Measurements from ENCODE around the gene CCDC144A.
"Not testable (repeated sequence)": the region's sequence is repeated elsewhere in the genome, so short reads cannot be mapped to it uniquely, and the experiment has no call there.

The CCDC144A gene

DNA sequence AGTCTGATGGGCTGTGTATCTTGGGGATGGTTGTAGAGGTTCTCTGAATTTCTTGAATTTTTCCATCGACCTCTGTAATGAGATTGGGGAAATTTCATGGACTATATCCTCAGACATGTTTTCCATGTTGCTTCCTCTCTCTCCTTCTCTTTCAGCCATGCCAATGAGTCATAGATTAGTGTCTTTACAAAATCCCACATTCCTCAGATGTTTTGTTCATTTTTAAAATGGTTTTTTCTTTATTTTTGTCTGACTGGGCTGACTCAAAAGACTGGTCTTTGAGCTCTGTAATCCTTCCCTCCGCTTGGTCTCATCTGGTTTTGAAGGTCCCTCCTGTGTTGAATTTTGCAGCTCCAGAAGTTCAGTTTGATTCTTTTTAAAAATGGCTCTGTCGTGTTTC is 60.5 kb downstream of the CCDC144A start:
- FAIRE-seq: not testable (repeated sequence)

DNA sequence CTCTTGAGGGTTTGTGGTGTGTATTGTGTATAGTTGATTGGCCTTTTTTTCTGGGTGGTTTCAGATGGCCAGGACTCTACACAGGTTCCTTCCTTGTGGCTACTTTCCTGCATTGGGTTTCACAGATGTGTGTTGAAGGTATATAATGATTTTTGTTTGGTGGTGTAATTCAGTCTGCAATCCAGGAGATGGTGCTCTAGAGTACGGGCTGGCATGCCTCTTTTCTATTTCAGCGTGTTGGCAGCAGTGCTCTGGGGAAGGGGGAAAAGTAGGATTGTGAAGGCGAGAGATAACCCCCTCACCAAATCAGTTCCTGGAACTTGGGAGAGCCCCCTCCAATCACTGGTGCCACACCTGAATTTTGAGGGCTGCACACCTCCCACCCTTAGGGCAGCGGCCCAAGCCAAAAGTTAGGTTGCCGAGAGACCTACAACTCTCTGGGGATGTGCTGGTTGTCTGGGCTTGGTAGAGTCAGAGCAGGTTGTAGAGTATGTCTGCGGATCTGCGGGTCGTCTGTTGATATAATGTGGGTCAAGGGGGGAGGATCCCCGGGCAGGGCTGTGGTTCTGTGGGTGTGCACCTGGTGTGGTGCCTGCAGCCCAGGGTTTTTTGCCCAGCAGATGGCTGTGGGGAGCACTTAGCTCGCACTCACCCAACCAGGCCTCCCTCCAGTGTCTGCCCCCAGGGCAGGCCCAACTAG is 61.3 kb downstream of the CCDC144A start:
- DNase-seq (ENCODE audit: insufficient read length, low spot score): peak; percentile 5
- not testable (repeated sequence) for FAIRE-seq

More for the DNA sequence above, 60.5 kb downstream of the CCDC144A start:
- not testable (repeated sequence) for DNase-seq (ENCODE audit: insufficient read length, low spot score)

DNA sequence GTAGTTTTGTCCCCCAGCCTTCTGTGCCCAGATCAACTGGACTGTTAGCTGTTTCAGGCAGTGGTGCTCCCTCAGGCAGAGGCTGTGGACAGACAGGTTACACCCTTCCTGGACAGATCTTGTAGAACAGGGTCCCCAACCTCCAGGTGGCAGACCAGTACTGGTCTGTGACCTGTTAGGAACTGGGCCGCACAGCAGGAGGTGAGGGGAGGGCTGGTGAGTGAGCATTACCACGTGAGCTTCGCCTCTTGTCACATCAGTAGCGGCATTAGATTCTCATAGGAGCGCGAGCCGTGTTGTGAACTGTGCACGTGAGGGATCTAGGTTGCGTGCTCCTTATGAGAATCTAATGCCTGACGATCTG is 61.9 kb downstream of the CCDC144A start:
- FAIRE-seq; DNase-seq (ENCODE audit: insufficient read length, low spot score): not testable (repeated sequence)

DNA sequence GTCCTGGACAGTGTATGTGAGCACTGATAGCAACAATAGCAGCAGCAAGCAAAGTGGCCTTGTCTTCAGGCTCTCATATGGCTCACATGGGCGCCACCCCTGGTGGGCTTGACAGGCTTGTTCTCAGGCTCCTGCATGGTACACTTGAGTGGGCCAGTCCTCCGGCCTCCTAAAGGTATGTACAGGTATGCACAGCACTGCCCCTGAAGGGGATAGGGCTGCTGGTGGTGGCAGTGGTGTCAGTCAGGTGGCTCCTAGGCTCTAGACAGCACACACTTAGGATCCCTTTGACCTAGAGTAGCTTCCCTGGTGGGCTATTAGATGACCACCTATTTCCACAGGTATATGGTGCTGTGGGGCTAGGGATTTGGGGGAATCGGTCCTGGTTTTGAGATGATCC is 67.5 kb downstream of the CCDC144A start:
- not testable (repeated sequence) for FAIRE-seq; DNase-seq (ENCODE audit: insufficient read length, low spot score)

DNA sequence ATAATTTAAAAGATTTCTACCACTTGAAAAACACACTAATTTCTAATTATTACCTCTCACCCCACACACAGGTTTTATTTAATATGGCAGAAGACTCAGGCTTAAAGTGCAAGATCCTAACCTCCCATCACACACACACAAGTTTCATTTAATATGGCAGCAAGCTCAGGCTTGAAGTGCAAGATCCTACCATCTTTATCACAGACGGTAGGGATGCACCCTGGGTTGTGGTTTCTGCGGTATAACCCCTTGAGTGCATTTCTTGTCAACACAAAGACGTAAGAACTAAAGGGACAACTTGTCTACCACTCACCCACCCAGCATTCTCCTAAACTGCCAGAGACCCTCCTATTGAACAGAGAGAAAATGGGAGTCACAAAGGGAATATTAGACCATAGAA is 68.1 kb downstream of the CCDC144A start:
- not testable (repeated sequence) for FAIRE-seq; DNase-seq (ENCODE audit: insufficient read length, low spot score)

DNA sequence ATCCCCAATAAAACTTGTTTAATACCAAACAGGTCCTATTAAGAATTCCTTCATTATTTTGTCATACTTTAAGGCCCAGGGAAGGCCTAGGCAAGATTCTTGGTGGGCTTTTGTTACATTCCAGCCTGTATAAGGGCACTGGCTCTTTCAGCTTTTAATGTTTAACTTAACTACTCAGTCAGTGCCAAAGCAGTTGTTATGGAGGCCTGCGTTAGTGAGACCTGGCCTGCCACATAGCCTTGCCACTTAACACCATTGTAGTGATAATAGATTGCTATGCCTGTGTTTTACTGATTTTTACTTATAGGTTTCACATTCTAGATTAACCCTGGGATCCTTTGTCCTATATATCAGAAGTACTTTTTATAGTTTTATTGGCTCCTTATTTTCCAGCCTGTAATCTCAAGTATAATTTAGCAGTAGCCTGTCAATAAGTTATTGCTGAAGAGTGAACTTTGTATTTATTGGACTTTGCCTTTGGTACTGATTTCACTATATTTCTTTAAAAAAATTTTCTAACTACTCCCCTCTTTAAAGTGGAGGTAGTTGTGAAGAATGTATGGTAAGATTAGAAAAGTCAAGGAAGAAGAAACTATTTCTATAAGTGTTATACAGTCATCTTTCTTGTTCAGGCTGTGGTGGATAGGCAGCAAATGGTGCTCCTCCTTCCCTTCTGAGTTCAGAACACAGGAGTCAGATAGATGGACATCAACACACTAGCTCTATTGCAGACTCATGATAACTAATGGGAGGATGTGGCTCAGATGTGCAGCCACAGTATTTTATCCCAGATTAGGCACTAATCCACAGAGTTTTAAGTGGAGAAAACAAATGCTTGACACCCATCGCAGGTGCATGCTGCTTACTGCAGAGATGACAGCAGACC is 78.5 kb downstream of the CCDC144A start:
- not testable (repeated sequence) for DNase-seq (ENCODE audit: insufficient read length, low spot score); FAIRE-seq

DNA sequence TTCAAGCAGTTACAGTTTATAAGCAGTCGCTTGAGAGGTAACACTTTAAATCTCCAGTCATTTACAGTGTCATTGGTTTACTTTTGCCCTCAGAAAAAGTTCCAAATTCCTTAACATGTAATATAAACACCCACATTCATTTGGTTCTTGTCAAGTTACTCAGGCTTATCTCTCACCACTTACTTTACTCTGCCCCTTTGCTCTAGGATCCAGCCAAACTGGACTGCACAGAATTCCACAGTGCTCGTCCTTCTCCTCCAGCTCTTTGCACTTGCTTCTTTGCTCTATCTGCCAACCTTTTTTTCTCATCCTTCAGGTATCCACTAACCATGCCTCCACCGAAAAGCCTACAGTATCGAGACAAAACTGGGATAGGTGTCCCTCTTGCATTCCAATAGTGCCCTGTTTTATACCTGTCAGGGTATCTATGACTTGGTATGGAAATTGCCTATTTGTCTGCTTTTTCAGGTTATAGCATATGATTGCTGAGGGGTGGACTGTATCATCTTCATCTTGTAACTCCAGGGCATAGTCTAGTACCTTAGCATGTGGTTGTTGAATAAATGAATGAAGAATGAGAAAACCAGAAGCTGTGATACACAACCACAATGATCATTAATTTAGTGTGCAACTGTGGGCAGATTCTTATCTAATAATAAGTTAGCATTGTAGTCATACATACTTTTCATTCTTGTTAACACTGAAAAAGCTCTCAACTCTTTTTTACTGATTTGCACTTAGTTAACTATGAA is 82.5 kb downstream of the CCDC144A start:
- not testable (repeated sequence) for FAIRE-seq; DNase-seq (ENCODE audit: insufficient read length, low spot score)

DNA sequence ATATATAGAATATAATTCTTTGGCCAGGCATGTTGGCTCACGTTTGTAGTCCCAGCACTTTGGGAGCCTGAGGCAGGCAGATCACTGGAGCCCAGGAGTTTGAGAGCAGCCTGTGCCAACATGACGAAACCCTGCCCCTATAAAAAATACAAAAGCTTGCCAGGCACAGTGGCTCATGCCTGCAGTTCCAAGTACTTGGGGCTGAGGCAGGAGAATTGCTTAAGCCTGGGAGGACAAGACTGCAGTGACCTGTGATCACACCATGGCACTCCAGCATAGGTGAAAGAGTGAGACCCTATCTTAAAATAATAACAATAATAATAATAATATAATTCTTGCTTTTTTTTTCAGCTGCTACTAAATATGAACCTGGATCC is 83.1 kb downstream of the CCDC144A start:
- not testable (repeated sequence) for FAIRE-seq; DNase-seq (ENCODE audit: insufficient read length, low spot score)

DNA sequence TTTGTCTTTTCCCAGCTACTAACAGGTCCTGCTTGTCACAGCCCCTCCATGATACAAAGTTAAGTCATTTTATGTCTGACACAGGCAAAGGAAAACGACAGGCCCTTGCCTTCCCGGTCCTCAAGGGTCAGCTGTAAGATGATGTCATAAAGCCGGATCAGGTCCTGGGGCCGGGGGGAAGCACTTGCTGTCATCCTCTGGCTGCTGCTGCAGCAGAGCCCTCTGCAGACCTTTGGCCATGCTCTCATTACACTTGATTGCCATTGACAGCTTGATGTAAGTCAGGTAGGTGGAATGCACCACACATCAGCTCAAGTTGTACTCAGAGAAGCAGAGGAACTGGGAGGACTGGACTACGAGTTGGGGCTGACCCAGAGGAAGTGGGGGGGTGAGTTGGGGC is 97.8 kb downstream of the CCDC144A start:
- DNase-seq (ENCODE audit: insufficient read length, low spot score); FAIRE-seq: not testable (repeated sequence)

DNA sequence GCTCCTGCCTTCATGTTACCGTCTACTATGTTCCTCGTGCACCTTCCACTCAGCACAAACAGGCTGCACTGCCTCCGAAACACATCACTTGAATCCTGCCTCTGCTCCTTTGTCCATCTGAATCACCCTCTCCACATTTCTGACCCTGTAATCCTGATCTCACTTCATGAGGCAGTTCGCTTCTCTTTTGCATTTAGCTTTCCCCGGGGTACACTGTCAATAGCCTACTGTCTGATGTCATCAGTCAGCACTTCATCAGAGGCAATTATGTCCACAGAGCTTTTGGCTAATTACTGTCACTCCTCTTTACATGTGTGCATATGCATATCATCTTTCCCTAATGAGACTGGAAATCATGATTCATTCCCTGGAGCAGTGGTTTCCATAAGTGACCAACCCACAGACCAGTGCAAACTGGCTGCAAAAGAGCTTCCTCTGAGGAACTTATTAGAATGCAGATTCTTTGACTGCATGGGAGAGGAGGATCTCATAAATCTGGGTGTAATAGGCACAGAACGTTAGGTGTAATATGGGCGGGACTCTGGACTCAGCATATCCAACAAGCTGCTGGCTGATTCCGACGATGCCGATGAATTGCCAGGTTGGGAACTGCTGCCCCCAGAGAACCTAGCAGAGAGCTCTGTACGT is 99.0 kb downstream of the CCDC144A start:
- FAIRE-seq; DNase-seq (ENCODE audit: insufficient read length, low spot score): not testable (repeated sequence)

DNA sequence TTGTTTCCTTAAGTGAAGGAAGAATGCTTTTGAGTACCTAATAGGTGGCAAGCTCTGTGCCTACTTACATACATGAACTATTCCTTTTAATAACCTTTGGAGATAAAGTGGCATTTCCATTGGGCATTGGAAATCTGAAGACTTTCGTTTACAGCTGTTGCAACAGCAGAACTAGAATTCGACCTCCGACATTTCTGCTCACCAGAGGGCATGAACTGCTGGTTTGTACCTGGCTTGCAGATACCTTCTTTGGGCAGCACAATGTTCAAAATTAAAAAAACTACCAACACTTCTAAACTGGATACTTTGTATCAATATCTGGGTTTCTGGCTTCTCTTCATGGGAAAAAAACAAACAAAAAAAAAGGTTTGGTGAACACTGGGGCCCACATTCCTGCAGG is 99.6 kb downstream of the CCDC144A start:
- not testable (repeated sequence) for FAIRE-seq; DNase-seq (ENCODE audit: insufficient read length, low spot score)

DNA sequence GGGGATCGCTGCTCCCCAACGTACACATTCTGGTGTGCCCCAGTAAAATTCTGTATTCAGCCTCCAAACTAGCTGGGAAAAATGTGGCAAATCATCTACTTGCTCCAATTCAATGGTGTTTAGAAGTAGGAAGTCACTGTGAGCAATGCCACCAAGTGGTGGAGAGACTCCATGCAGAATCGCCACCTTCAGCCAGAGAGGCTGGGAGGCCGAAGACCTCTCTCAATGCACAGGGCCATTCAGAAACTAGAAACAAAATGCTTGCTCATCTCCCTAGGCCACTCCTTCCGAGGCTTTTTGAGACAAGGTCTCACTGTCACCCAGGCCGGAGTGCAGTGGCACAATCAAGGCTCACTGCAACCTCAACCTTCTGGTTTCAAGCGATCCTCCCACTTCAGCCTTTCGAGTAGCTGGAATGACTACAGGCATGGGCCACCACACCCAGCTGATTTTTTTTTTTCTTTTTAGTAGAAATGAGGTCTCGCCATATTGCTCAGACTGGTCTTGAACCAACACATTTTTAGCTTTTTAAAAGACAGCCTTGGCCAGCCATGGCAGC is 100.4 kb downstream of the CCDC144A start:
- not testable (repeated sequence) for FAIRE-seq; DNase-seq (ENCODE audit: insufficient read length, low spot score)

DNA sequence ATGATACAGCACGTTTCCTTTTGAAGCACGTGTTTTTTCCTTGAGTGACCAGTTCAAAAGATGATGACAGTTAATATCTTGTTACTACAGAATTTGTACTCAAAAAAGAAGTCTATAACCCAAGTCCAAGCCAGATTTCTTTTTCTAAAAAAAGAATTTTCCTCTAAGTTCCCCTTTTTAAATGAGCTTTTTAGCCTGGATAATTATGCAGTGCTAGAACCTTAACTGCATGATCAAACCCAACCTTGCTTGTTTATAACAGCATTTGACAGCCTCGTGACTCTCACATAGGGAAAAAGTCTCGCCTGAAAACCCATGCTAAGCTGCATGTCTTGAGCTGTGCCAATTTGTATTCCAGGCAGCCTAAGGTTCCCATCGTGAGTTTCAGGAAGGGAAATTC is 104.2 kb downstream of the CCDC144A start:
- not testable (repeated sequence) for FAIRE-seq; DNase-seq (ENCODE audit: insufficient read length, low spot score)

DNA sequence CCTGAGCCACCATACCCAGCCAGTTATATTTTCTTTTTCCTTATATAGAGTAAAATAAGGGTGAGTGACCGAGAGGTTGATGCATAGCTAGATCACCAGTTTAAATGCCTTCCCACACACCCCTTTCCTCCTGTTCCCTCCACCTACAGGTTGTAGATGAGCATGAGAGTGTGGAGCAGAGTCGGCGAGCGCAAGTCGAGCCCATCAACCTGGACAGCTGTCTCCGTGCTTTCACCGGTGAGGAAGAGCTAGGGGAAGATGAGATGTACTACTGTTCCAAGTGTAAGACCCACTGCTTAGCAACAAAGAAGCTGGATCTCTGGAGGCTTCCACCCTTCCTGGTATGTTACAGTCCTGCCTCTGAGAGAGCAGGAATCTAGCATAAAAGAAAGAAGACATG is 105.9 kb downstream of the CCDC144A start:
- not testable (repeated sequence) for FAIRE-seq; DNase-seq (ENCODE audit: insufficient read length, low spot score)

DNA sequence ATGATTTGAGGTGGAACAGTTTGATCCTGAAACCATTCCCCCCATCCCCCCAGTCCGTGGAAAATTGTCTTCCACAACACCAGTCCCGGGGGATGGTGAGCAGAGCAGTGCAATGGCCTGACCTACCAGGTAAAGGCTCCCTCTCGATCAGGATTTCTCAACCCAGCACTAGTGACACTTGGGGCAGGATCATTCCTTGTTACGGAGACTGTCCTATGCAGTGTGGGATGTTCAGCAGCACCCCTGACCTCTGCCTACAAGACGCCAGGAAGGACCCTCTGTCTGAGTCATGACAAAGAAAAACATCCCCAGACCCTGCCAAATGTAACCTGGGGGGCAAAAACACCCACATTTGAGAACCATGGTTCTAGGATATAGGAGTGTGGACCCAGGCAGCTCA is 114.8 kb downstream of the CCDC144A start:
- FAIRE-seq; DNase-seq (ENCODE audit: insufficient read length, low spot score): not testable (repeated sequence)

DNA sequence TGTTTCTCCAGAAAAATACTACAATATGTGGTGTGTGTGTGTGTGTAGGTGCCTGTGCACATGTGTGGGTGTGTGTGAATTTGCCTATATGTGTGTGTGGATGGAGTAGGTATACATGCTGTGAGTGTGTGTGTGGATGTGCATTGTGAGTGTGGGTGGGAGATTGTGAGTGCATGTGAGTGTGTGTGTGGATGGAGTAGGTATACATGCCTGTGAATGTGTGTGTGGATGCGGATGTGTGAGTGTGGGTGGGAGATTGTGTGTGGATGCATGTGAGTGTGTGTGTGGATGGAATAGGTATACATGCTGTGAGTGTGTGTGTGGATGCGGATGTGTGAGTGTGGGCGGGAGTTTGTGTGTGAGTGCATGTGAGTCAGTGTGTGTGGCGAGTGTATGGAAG is 116.6 kb downstream of the CCDC144A start:
- FAIRE-seq; DNase-seq (ENCODE audit: insufficient read length, low spot score): not testable (repeated sequence)

DNA sequence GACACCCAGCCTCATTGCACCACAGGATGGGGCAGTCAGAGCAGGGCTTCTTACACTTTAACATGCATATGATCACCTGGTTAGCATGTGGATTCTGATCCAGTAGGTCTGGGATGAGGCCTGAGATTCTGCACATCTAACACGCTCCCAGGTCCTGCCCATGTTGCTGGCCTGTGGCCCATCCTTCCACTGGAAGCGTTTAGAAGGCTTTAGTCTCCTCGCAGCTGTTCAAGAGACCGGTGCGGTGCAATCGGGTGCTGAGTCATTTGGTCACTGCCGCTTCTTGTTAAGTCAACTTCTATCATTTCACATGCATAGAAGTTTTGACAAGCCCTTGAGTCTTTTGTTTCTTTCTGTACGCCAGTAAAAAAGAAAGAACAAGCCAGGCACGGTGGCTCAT is 117.6 kb downstream of the CCDC144A start:
- FAIRE-seq; DNase-seq (ENCODE audit: insufficient read length, low spot score): not testable (repeated sequence)

DNA sequence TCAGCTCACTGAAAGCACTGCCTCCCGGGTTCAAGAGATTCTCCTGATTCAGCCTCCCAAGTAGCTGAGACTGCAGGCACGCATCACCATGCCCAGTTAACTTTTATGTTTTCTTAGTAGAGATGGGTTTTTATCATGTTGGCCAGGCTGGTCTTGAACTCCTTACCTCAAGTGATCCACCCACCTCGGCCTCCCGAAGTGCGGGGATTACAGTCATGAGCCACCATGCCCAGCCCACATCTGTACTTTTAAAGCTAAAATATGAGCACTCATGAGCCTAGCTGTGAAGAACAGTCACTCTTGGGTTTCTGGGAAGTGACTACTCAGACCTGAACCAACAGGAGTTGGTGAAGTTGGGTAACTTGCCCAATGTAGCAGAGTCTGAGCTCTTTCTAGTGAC is 120.2 kb downstream of the CCDC144A start:
- not testable (repeated sequence) for FAIRE-seq; DNase-seq (ENCODE audit: insufficient read length, low spot score)

DNA sequence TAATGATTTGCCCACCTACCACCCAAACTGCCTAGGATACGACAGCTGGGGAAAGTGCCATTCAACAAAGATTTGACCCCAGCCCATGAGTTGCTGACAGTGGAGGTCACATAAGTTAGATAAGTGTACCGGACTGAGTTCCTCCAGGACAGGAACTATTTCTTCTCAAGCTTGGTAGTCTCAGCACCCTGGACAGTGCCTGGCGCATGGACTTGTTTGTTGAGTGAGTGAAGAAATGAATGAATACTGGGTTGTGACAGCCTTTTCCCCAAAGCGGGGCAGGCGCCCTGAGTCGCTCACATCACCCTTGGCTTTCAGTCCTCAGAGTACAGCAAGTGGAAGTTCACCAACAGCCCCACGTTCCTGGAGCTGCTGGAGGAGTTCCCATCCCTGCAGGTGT is 122.1 kb downstream of the CCDC144A start:
- DNase-seq (ENCODE audit: insufficient read length, low spot score); FAIRE-seq: not testable (repeated sequence)

DNA sequence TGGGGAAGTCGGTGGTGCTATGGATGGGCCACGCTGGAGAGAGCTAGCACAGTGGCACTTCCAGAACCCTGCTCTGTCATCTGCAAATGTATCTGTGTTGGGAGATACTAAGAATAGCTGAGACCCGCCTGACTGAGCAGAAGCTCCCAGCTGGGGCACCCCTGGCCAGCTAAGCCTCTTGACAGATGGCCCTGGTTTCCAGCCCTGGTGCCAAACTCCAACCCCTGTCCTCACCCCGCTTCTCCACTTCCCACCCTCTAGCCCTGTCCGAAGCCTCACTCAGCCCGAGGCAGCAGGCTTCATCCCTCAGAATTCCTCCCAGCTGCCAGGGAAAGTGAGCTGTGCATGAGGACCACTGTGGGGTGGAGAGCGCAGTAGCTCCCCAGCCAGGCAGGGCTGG is 124.4 kb downstream of the CCDC144A start:
- FAIRE-seq (no peak), DNase-seq (ENCODE audit: insufficient read length, low spot score) (no peak)

Data from HTR-8/SVneo (cell line).